ENCODE results near the gene ANKMY2. TPM values are rescaled to one million over a fixed set of nuclear protein-coding genes. Genes with fewer than 3 reads are reported as not detected.

The ANKMY2 gene
- total RNA-seq, 3 donors from 2014 or later = 5.7 to 7.1 (median 5.7) TPM

DNA sequence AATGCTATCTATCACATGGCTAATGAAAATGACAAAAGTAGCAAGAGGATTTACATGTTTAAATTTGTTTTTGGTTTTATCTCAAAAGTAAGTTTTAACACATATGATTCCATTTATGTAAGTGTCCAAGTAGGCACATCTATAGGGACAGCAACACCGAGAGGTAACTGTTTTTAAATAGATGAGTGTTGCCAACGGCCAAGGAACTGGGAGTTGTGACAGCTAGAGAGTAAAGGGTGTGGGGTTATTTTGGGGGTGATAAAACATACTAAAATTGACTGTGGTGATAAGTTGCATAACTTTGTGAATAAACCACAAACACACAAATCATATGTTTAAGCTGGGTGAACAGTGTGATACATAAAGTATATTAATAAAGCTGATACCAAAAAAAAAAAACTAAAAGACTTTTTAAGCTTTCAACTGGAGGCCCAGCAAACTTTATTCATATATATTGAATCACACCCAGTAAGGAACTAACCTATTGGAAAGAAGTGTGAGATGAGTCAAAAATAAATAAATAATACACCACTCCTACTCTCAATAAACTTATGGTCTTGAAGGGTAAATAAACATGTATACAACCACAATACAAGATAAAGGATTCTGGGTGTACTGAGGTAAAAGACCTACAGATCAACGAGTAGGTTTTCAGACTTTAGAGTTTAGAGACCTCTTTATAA, 85.9 kb downstream of the ANKMY2 start:
- H3K9me3 Mint-ChIP-seq = no peaks in the 10 kb centered on the region
- no peaks in the 10 kb centered on the region for H3K27me3 Mint-ChIP-seq (ENCODE audit: low read depth)
- ATAC-seq (no peak), DNase-seq (no peak)
- H3K36me3 Mint-ChIP-seq (ENCODE audit: insufficient read depth) = no peaks in the 10 kb centered on the region
- no peak overlapping the region for H3K4me3 Mint-ChIP-seq
- H3K4me1 Mint-ChIP-seq (ENCODE audit: low read depth) = peaks cover 17% of the 10 kb centered on the region

DNA sequence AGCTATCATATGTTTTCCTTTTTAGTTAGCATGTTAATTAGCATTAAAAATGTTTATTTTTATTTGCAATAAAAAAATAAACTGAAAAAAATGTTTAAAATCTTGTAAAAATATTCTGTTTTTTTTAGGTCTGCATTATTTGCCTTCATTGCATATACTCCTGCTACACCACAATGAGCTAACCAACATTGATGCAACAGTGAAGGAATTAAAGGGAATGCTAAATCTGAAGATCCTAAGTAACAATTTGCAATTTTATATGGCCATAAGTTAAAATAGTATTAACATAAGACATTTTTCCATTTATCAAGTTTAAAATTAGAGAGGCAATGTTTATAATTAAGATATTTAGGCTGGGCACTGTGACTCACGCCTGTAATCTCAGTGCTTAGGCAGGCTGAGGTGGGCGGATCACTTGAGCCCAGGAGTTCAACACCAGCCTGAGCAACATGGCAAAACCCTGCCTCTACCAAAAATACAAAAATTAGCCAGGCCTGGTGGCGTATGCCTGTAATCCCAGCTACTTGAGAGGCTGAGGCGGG, 86.7 kb downstream of the ANKMY2 start:
- DNase-seq (no peak), ATAC-seq (no peak)
- peaks cover 10% of the 10 kb centered on the region for H3K4me1 Mint-ChIP-seq (ENCODE audit: low read depth)
- no peak overlapping the region for H3K4me3 Mint-ChIP-seq
- H3K27me3 Mint-ChIP-seq (ENCODE audit: low read depth) = peaks cover 3% of the 10 kb centered on the region
- no peaks in the 10 kb centered on the region for H3K36me3 Mint-ChIP-seq (ENCODE audit: insufficient read depth)
- no peaks in the 10 kb centered on the region for H3K9me3 Mint-ChIP-seq

DNA sequence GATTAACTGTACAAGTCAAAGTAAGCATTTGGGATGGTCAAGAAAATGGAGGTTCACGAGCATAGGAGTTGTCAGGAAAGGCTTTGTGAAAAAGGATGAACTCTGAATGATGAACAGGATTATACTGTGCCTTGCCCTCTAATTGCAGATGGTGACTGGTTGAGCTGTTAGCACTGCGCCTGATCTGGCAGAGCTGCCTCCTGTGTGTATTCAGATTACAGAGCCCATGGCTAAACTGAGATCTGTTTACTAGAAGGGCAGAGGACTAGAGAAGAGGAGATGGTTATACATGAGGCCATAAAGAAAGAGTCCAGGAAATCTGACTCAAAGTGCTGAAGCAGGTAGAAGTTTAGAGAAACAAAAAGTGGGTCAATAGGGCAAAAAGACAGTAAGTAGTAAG, 89.2 kb downstream of the ANKMY2 start:
- Mint-ChIP-seq H3K4me3 (no peak overlapping the region), H3K27me3 (ENCODE audit: low read depth) (peaks cover 3% of the 10 kb centered on the region), H3K9me3 (no peaks in the 10 kb centered on the region), H3K36me3 (ENCODE audit: insufficient read depth) (no peaks in the 10 kb centered on the region), H3K4me1 (ENCODE audit: low read depth) (no peaks in the 10 kb centered on the region)
- no peak for ATAC-seq
- DNase-seq = no peak

DNA sequence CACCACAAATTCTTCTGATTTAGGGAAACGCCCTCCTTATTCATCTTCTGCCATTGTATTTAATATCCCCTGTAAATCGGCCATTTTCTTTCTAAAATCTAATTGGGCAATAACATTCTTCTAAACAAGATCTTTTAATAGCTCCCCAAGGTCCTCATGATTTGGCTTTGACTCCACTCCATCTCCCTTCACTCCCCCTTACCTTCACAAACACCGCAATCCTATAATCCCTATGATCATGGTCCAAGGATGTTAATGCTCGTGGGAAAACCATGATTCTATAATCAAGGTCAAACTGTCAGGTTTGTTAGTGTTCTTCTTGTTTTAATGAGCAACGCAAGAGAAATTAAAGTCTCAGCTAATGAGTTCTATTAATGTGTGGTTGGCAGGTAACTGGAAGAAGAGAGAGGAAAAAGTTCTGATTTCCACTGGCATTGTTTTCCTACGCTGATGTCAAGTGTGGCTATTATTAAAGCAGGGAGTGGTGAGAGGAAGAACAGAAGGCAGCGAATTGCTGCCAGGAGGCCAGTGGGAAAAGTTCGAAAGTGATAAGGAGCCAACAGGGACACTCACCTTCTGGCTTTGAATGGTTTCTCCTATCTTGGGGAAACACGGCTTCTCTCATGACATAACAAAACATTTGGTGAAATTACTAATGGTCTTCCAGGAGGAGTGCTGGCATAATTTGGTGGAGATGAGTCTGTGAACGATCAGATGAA, 90.9 kb downstream of the ANKMY2 start:
- no peaks in the 10 kb centered on the region for H3K36me3 Mint-ChIP-seq (ENCODE audit: insufficient read depth)
- no peak overlapping the region for H3K4me3 Mint-ChIP-seq
- no peaks in the 10 kb centered on the region for H3K9me3 Mint-ChIP-seq
- DNase-seq (no peak), ATAC-seq (no peak)
- peaks cover 3% of the 10 kb centered on the region for H3K27me3 Mint-ChIP-seq (ENCODE audit: low read depth)
- no peaks in the 10 kb centered on the region for H3K4me1 Mint-ChIP-seq (ENCODE audit: low read depth)

DNA sequence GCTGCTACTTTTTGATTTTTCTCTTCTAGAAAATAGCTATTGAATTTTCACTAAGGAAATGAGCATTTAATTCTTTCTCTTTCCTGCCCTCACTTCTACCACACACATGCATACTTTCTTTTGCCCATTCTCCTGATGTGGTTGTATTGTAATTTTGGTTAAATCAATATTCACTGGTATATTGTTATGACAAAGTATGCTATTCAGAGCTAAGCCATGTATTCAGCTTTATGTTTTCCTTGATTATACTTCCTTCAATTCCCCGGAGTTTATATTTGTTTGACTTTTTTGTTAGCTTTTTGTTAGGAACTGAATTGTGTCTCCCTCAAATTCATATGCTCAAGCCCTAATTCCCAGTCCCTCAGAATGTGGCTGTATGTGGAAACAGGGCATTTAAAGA, 94.9 kb downstream of the ANKMY2 start:
- Mint-ChIP-seq H3K4me1 (ENCODE audit: low read depth) (no peaks in the 10 kb centered on the region), H3K27me3 (ENCODE audit: low read depth) (peaks cover 5% of the 10 kb centered on the region), H3K9me3 (no peaks in the 10 kb centered on the region), H3K4me3 (no peak overlapping the region), H3K36me3 (ENCODE audit: insufficient read depth) (no peaks in the 10 kb centered on the region)
- no peak for ATAC-seq
- DNase-seq = no peak

Other genes with a start within 250 kb of the ANKMY2 start
- gene CRPPA, start 224.2 kb downstream of the ANKMY2 start, total RNA-seq = 1 to 10 TPM in 2 of 3 donors, under 1 TPM in 1; 0.46 to 1.2 (median 1.2) TPM
- gene SOSTDC1, start 180.0 kb downstream of the ANKMY2 start, total RNA-seq = not detected
- gene LRRC72, start 118.9 kb downstream of the ANKMY2 start, total RNA-seq = not detected
- gene BZW2, start 427 bp upstream of the ANKMY2 start, total RNA-seq = 100 to 1,000 TPM; 116 to 135 (median 127) TPM
- gene TSPAN13, start 108.0 kb upstream of the ANKMY2 start, total RNA-seq = 1 to 10 TPM; 3.5 to 4.7 (median 4.0) TPM
- 1 to 10 TPM in 1 of 3 donors, under 1 TPM in 2; 0.76 to 1.2 (median 0.95) TPM for gene AGR2, start 159.2 kb upstream of the ANKMY2 start, total RNA-seq
- not detected for gene AGR3, start 236.2 kb upstream of the ANKMY2 start, total RNA-seq

Measured in activated T-cell treated with anti-CD3 and anti-CD28 coated beads, Interleukin-2, amount 50 U/mL, for 4 hours (primary cell).